ENCODE measurements around the gene PRKAG2. TPM values are rescaled to one million over a fixed set of nuclear protein-coding genes. Genes with fewer than 3 reads are reported as not detected.

Gene PRKAG2
- total and polyA plus RNA-seq, 2 of the 13 experiments (the other 11 are each of a cell fraction or from before 2014, with no cell fraction given) = 0.90 to 1.3 TPM

- no peak for TF ChIP-seq NR1H2 (CRISPR knock-in tag; IDR thresholded peaks at IDR 0.05; ENCODE audit: borderline replicate concordance, low read depth)
- no peak for TF ChIP-seq LCORL (IDR thresholded peaks at IDR 0.05)
- TF ChIP-seq LCORL (CRISPR knock-in tag; IDR thresholded peaks at IDR 0.05) = no peak
- no peak for TF ChIP-seq ZNF234 (CRISPR knock-in tag; conservative IDR thresholded peaks at IDR 0.05)
- no peak for TF ChIP-seq LBX2 (CRISPR knock-in tag; IDR thresholded peaks at IDR 0.05; ENCODE audit: borderline replicate concordance)
- no peak for TF ChIP-seq ZNF746 (CRISPR knock-in tag; IDR thresholded peaks at IDR 0.05)
- TF ChIP-seq YEATS4 (CRISPR knock-in tag; IDR thresholded peaks at IDR 0.05; ENCODE audit: borderline replicate concordance) = no peak
Measured at GRCh38 chr7:151704299-151704959, 172.5 kb downstream of the PRKAG2 start (continued).

GRCh38 chr7:151702961-151703360 is 174.0 kb downstream of the PRKAG2 start:
- intact Hi-C loops (cut with micrococcal nuclease; ENCODE audit: unreplicated experiment) (no loop called here), in situ Hi-C loops (cut with HindIII; ENCODE audit: extremely low pct_ligation_motif_present, low pct_unique_long_range_greater_than_20kb) (no loop called here)
- ATAC-seq (no peak), FAIRE-seq (no peak), DNase-seq (ENCODE audit: low spot score) (no peak)
- no peak overlapping the region for H3K27ac ChIP-seq (ENCODE audit: extremely low read length, insufficient read depth, low read length)
- WGBS (ENCODE audit: low lambda C conversion rate) = 74% methylated on average over 9 of the region's 9 CpGs
- no peaks in the 10 kb centered on the region for H3K9me3 ChIP-seq (ENCODE audit: low read length)
- H4K20me1 ChIP-seq (ENCODE audit: insufficient read depth, low read length) = no peaks in the 10 kb centered on the region
- H3K4me3 ChIP-seq (replicated peaks in 1 of 3; ENCODE audit: insufficient read depth in 1 of 3, low read depth in 2 of 3, low read length in 3 of 3) = no peak overlapping the region
- ChIA-PET POLR2A (no interaction called here), CTCF (ENCODE audit: low intra/inter-chr PET ratio, low total read pairs) (no interaction called here)
- H3K4me1 ChIP-seq (ENCODE audit: insufficient read depth, low read length) = peaks cover 7% of the 10 kb centered on the region; the same call in 1 of the 2 replicates
- H2AFZ ChIP-seq (ENCODE audit: low read length) = no peak overlapping the region
- no TSS peak for BruUV-seq (replicated peaks)
- TF ChIP-seq SIX4 (CRISPR knock-in tag; IDR thresholded peaks at IDR 0.05) = no peak
- no peak for TF ChIP-seq ZNF17 (CRISPR knock-in tag; IDR thresholded peaks at IDR 0.05)
- no peak for TF ChIP-seq NR1H2 (CRISPR knock-in tag; IDR thresholded peaks at IDR 0.05; ENCODE audit: borderline replicate concordance, low read depth)
- no peak for TF ChIP-seq HINFP (CRISPR knock-in tag; IDR thresholded peaks at IDR 0.05; ENCODE audit: low read depth)
- TF ChIP-seq PHB2 (IDR thresholded peaks at IDR 0.05; ENCODE audit: partially characterized antibody) = no peak
- no peak for TF ChIP-seq DRAP1 (CRISPR knock-in tag; IDR thresholded peaks at IDR 0.05)
- TF ChIP-seq ZNF784 (CRISPR knock-in tag; IDR thresholded peaks at IDR 0.05; ENCODE audit: borderline replicate concordance) = no peak
- TF ChIP-seq REPIN1 (CRISPR knock-in tag; IDR thresholded peaks at IDR 0.05; ENCODE audit: borderline replicate concordance, low read depth) = no peak
- no peak for TF ChIP-seq REXO4 (CRISPR knock-in tag; IDR thresholded peaks at IDR 0.05; ENCODE audit: borderline replicate concordance)
- TF ChIP-seq ZNF513 (CRISPR knock-in tag; conservative IDR thresholded peaks at IDR 0.05) = no peak
- no peaks in the 10 kb centered on the region for H3K79me2 ChIP-seq (ENCODE audit: insufficient read depth, low read length)
- H3K36me3 ChIP-seq (replicated peaks in 1 of 2; ENCODE audit: control insufficient read depth in 1 of 2, insufficient read depth in 2 of 2, low read length in 2 of 2) = no peaks in the 10 kb centered on the region
- no peak overlapping the region for H3K9ac ChIP-seq (ENCODE audit: insufficient read depth, low read depth, low read length)
- H3K27me3 ChIP-seq (ENCODE audit: control insufficient read depth in 1 of 2, insufficient read depth in 2 of 2, low read length in 2 of 2) = peaks cover 4 to 39% of the 10 kb centered on the region in 2 experiments; a peak in 3 of 5 replicates
- H3K4me2 ChIP-seq (ENCODE audit: low read depth, low read length) = no peak overlapping the region
